Panc1 (cell line): ENCODE data around the gene YKT6. TPM values are rescaled to one million over a fixed set of nuclear protein-coding genes. Genes with fewer than 3 reads are reported as not detected.

ENCODE experiments used
- ATAC-seq: fragments of 200-7000 bp; cut with Tn5 transposase; 2 replicates; pipeline ENCODE4 v1.9.1; 2020; ENCODE audit warnings: mild to moderate bottlenecking, moderate library complexity
- Bru-seq: library from RNA; stranded (reverse); fragments of 400-500 nt; gene quantifications from one replicate; lab custom pipeline; 2021; lab: Mats Ljungman, UMichigan
- BruChase-seq, 2 experiments: library from RNA; stranded (reverse); fragments of 400-500 nt; gene quantifications; one replicate each; lab custom pipeline; 2021; lab: Mats Ljungman, UMichigan
- BruUV-seq: library from RNA; stranded (reverse); fragments of 400-500 nt; replicated peaks from 2 replicates; lab custom pipeline; 2021; lab: Mats Ljungman, UMichigan
- CTCF ChIA-PET: fragments of 300-600 bp; sonication (Branson Sonifier 250); formaldehyde crosslinking; loops from one replicate; lab custom pipeline; 2022; ENCODE audit warnings: antibody characterized with exemption; lab: Charles Lee
- POLR2A ChIA-PET: fragments of 300-600 bp; sonication (Branson Sonifier 250); formaldehyde crosslinking; loops from one replicate; lab custom pipeline; 2022; ENCODE audit warnings: antibody characterized with exemption; lab: Charles Lee
- DNase-seq: peaks from one replicate; pipeline ENCODE4 v3.0.0-alpha.2; 2010; ENCODE audit warnings: low read depth, low spot score
- H3K27ac ChIP-seq: 2 replicates; pipeline ENCODE4 v1.5.1; 2011; ENCODE audit warnings: mild to moderate bottlenecking, low read length, inconsistent platforms
- H3K27me3 ChIP-seq: fragments of 200-500 bp; sonication (Bioruptor generic); 2 replicates; pipeline ENCODE4 v1.6.0; 2014; ENCODE audit warnings: low read length, inconsistent platforms; ENCODE audit not compliant: control insufficient read depth, insufficient read depth
- H3K36me3 ChIP-seq: fragments of 200-500 bp; sonication (Bioruptor generic); 2 replicates; pipeline ENCODE4 v1.5.1; 2014; ENCODE audit warnings: inconsistent platforms, mild to moderate bottlenecking, low read length, moderate library complexity; ENCODE audit not compliant: control insufficient read depth, insufficient read depth
- H3K4me1 ChIP-seq: 2 replicates; pipeline ENCODE4 v1.5.1; 2011; ENCODE audit warnings: inconsistent platforms, mild to moderate bottlenecking, low read length, moderate library complexity; ENCODE audit not compliant: control insufficient read depth, insufficient read depth
- H3K4me3 ChIP-seq, 2 experiments: 2 replicates each; pipeline ENCODE4 v1.5.1; 2011 to 2012; ENCODE audit warnings: low read depth in 2 of 2, low read length in 2 of 2, mild to moderate bottlenecking in 2 of 2, inconsistent platforms in 1 of 2, moderate library complexity in 1 of 2
- H3K9me3 ChIP-seq: fragments of 200-500 bp; sonication (Bioruptor generic); 2 replicates; pipeline ENCODE4 v1.5.1; 2014; ENCODE audit warnings: low read depth, mild to moderate bottlenecking, inconsistent platforms, low read length, moderate library complexity; ENCODE audit not compliant: control insufficient read depth, insufficient read depth
- CTCF ChIP-seq: fragments of 450-650 bp; IDR thresholded peaks from 2 replicates; pipeline ENCODE4 v1.5.1; 2017; ENCODE audit warnings: mild to moderate bottlenecking
- POLR2AphosphoS5 ChIP-seq: IDR thresholded peaks from 2 replicates; pipeline ENCODE4 v1.6.1; 2012; ENCODE audit warnings: mild to moderate bottlenecking, low read depth, low read length, moderate library complexity
- REST ChIP-seq, 2 experiments: IDR thresholded peaks; 2 replicates each; pipeline ENCODE4 v1.6.1; 2011 to 2012; ENCODE audit warnings: low read depth in 2 of 2, control low read depth in 1 of 2, low read length in 1 of 2, mild to moderate bottlenecking in 1 of 2, moderate library complexity in 1 of 2; ENCODE audit not compliant: insufficient read depth in 1 of 2
- SIN3A ChIP-seq: IDR thresholded peaks from 2 replicates; pipeline ENCODE4 v1.6.1; 2012; ENCODE audit warnings: low read depth, mild to moderate bottlenecking, low read length, moderate library complexity, borderline replicate concordance; ENCODE audit not compliant: insufficient read depth
- TCF7L2 ChIP-seq: IDR thresholded peaks from 2 replicates; pipeline ENCODE4 v1.6.1; 2011; ENCODE audit warnings: mild to moderate bottlenecking, low read depth, low read length, inconsistent platforms
- in situ Hi-C: cut with HindIII; loops from 2 replicates; pipeline ENCODE4 v1.10.0; 2016; ENCODE audit warnings: low sequenced_read_pairs, low pct_unique_long_range_greater_than_20kb
- intact Hi-C: fragments of 100-400 bp; cut with micrococcal nuclease; formaldehyde crosslinking; loops from one replicate; pipeline ENCODE4 v1.10.0; 2022; ENCODE audit not compliant: unreplicated experiment
- long read RNA-seq: library from polyadenylated mRNA; unstranded; transcript quantifications from one replicate; pipeline ENCODE4 v2.0.0, GENCODE V29; 2021; ENCODE audit not compliant: unreplicated experiment
- polyA plus RNA-seq: library from polyadenylated mRNA; unstranded; fragments of >200 nt; gene quantifications from one replicate; pipeline ENCODE4 v1.2.1, GENCODE V29; 2012; ENCODE audit warnings: missing spikeins; ENCODE audit not compliant: insufficient read length
- total RNA-seq: library from RNA; stranded (reverse); gene quantifications from one replicate; pipeline ENCODE4 v1.2.1, GENCODE V29; 2021; ENCODE audit not compliant: unreplicated experiment

The YKT6 gene
- total RNA-seq (207 TPM), Bru-seq, nascent RNA (percentile 93 among the genes with signal in this experiment), BruChase-seq, experiment 1, labeled RNA remaining after a 2-hour chase (percentile 96 among the genes with signal in this experiment), BruChase-seq, experiment 2, labeled RNA remaining after a 6-hour chase (percentile 98 among the genes with signal in this experiment)
- 160 TPM for polyA plus RNA-seq
- long read RNA-seq, transcript YKT6-201 (7 exons, 2,696 nt) = major isoform, 102 of 217 reads
- long read RNA-seq, transcript YKT6-207 (6 exons, 1,270 nt) = minor isoform, 5 of 217 reads
- long read RNA-seq, partial matches to known transcripts = 97 of 217 reads
- long read RNA-seq, other reads (novel, unspliced or antisense) = 5 of 217 reads

GRCh38 chr7:44200699-44201461 is at the start of gene YKT6:
TSS of gene YKT6 (plus strand) at chr7:44200978. CDS start at chr7:44201136, 158 bp downstream.
- H3K4me1 ChIP-seq = peaks cover 6% of the 10 kb centered on the region

More at GRCh38 chr7:44200699-44201461, at the start of gene YKT6:
- BruUV-seq = no TSS peak
- Histone ChIP-seq H3K4me3 (peak within 1 kb of the TSS; percentile 73 to 80), H3K27me3 (no peaks in the 10 kb centered on the region), H3K27ac (peak within 1 kb of the TSS; percentile 84), H3K9me3 (no peaks in the 10 kb centered on the region), H3K36me3 (peaks cover 14% of the 10 kb centered on the region; the same call in 1 of the 2 replicates)
- intact Hi-C loops = no loop called here
- DNase-seq (peak; percentile 89), ATAC-seq (peak; percentile 100)
- CTCF ChIA-PET = interaction anchor here (0.6 to 0.7 kb wide), 4 partner anchors 8 to 364 kb away, joined by 3 to 9 read pairs (median 4); no protein-coding TSS in a partner anchor
- in situ Hi-C loops = loop anchor here (25.0 kb wide), 1 partner anchor 136 kb away; the partner anchor contains the start of gene CAMK2B
- TF ChIP-seq TCF7L2 (no peak), POLR2AphosphoS5 (peak; percentile 97), REST (IDR thresholded peaks at IDR 0.05; ENCODE audit: insufficient read depth in 1 of 2, low read depth in 2 of 2, low read length in 1 of 2) (no peak), CTCF (peak; percentile 61; the same call in 1 of the 2 replicates), SIN3A (peak; percentile 96)
- POLR2A ChIA-PET = interaction anchor here (0.7 kb wide), 1 partner anchor 20 kb away, joined by 4 read pairs; no protein-coding TSS in a partner anchor
